Kidney capillary endothelial cell (primary cell): ENCODE data around the gene UBL7.
"Not testable (repeated sequence)": the region's sequence is repeated elsewhere in the genome, so short reads cannot be mapped to it uniquely, and the experiment has no call there.

Experiments
- DNase-seq: peaks from one replicate; pipeline ENCODE4 v3.0.0-alpha.2; 2018; ENCODE audit warnings: low spot score

UBL7 gene

GRCh38 chr15:74463634-74464033 lies 2.7 kb upstream of the UBL7 start:
- no peak for DNase-seq

DNA sequence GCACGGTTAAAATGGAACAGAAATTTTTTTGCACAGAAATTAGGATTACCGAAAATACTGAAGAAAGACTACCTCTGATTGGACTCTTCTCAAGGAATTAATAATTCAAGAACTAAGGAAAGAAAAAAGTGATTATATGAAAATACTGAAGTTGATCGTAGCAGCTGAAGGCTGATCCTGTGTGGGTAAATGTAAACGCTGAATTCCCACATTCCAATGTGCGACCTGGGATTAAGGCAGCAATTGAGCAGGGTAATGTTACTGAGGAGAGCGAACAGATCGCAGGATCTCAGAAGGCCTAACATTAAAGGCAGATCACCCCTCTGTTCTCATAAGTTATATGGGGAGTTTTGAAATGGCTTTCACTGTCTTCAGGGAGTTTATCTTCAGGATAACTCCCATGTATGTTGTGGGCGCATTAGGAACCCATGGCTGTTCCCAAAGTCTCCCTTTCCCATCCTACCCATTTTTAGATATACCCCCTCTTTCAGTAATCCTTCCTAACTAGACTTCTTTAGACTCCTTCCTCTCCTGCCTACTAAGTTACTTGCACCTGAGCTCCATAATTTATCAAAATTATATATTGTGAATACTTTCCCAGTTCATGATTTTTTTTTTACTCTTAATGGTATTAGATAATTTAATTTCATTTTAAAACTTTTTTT lies 1.0 kb upstream of the UBL7 start:
- DNase-seq: no peak

GRCh38 chr15:74460298-74460697 lies 662 bp downstream of the UBL7 start:
- no peak for DNase-seq

DNA sequence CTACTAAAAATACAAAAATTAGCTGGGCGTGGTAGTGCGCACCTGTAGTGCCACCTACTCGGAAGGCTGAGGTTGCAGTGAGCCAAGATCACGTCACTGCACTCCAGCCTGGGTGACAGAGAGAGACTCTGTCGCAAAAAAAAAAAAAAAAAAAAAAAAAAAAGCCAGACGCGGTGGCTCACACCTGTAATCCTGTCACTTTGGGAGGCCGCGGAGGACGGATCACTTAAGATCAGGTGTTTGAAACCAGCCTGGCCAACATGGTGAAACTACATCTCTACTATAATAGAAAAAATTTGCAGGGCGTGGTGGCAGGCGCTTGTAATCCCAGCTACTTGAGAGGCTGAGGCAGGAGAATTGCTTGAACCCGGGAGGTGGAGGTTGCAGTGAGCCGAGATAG lies 1.2 kb downstream of the UBL7 start:
- not testable (repeated sequence) for DNase-seq

DNA sequence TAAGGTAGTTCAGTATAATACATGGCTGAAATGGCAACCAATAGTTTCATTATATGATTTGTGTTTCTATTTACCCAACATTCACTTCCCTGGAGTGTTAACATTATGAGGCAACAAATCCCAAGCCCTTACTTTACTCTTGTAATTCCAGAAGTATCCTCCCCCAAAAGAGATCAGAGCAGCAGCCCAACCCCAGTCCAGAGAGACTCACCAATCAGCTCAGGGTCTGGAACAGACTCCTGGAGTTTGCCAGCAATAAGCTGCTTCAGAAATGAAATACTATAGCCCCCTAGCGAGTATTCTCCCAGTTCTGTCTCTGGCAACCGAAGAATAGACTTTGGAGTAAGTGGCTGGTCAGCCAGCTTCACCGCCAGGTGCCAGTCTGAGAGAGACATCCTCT lies 2.5 kb downstream of the UBL7 start:
- no peak for DNase-seq

- DNase-seq: not testable (repeated sequence)
Observed at GRCh38 chr15:74457036-74457435, 3.9 kb downstream of the UBL7 start.

GRCh38 chr15:74454764-74455500 lies 6.0 kb downstream of the UBL7 start:
- DNase-seq: no peak

DNA sequence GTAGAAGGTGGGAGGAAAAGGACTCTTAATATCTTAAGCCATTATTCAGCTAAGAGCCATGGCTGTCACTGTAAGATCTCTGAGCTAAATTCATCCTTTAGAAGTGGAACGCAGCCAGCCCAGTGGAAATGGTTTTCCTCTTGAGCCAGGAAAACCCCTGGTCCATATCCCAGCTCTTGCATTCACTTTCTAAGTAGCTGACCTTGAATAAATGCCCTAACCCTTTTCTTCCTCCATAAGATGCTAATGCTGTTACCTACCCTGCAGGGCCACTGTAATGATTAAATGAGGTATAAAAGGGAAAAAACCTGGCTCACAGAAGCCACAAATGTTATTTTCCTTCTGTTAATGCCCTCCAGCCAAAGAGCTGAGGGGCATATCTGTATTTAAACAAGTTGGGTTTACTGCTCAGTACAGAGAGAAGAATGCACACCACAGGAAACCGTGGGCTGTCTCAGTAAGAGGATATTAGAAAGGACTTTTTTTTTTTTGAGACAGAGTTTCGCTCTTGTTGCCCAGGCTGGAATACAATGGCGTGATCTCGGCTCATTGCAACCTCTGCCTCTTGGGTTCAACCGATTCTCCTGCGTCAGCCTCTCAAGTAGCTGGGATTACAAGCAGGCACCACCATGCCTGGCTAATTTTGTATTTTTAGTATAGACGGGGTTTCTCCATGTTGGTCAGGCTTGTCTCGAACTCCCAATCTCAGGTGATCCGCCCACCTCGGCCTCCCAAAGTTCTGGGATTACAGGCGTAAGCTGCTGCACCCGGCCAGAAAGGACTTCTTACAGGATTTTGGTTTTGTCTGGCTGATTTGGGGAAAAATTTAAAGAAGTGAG lies 6.8 kb downstream of the UBL7 start:
- no peak for DNase-seq

- DNase-seq: no peak
Observed at GRCh38 chr15:74451861-74452835, 8.8 kb downstream of the UBL7 start.

DNA sequence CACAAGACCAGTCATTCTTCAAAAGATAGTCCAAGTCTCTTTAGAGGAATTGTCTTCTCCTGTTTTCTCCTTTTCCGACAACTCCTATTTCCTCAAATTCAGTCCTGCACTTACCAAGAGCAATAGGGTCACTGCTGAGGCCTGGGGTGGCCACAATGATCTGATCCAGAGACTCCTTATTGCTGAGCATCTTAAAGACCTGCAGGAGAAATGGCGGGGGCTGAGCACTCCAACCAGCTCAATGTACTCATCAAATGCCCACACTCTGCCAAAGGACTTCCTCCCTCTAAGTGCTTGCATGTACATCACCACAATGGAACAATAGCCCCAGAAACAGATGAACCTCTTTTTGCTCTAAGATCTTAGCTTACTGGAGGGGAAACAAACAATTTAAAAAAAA lies 9.6 kb downstream of the UBL7 start:
- DNase-seq: no peak

- no peak for DNase-seq
Observed at GRCh38 chr15:74449643-74450205, 11.2 kb downstream of the UBL7 start.

- DNase-seq: no peak
Observed at GRCh38 chr15:74449095-74449494, 11.9 kb downstream of the UBL7 start.

- no peak for DNase-seq
Observed at GRCh38 chr15:74445816-74446763, 14.9 kb downstream of the UBL7 start.

GRCh38 chr15:74444106-74445062 lies 16.6 kb downstream of the UBL7 start:
- no peak for DNase-seq

GRCh38 chr15:74443100-74443909 lies 17.7 kb downstream of the UBL7 start:
- DNase-seq: no peak

GRCh38 chr15:74442604-74443003 lies 18.4 kb downstream of the UBL7 start:
- DNase-seq: no peak

GRCh38 chr15:74442063-74442462 lies 18.9 kb downstream of the UBL7 start:
- no peak for DNase-seq
